Measurements from ENCODE around the gene HIVEP3. TPM values are rescaled to one million over a fixed set of nuclear protein-coding genes. Genes with fewer than 3 reads are reported as not detected.

Gene HIVEP3
- total RNA-seq, 2 donors from 2014 or later: 0.13 to 0.99 TPM

- Histone ChIP-seq H3K4me1 (ENCODE audit: control insufficient read depth, insufficient read depth, low read length) (no peaks in the 10 kb centered on the region), H3K9ac (ENCODE audit: extremely low read depth, low read length, poor library complexity, severe bottlenecking) (no peak overlapping the region), H3K27me3 (ENCODE audit: control insufficient read depth, insufficient read depth, low read length, poor library complexity, severe bottlenecking) (no peaks in the 10 kb centered on the region), H3K4me3 (ENCODE audit: low read length) (no peak overlapping the region), H3K36me3 (ENCODE audit: control insufficient read depth, insufficient read depth, low read length) (no peaks in the 10 kb centered on the region), H3K27ac (ENCODE audit: low read depth, low read length) (no peak overlapping the region), H3K9me3 (ENCODE audit: control insufficient read depth, low read length) (no peaks in the 10 kb centered on the region)
- no peak for DNase-seq
- no peaks in the 10 kb centered on the region for H3K9me3 Mint-ChIP-seq
- H3K27me3 Mint-ChIP-seq (ENCODE audit: insufficient read depth): no peaks in the 10 kb centered on the region
- H3K4me1 Mint-ChIP-seq: peaks cover 6% of the 10 kb centered on the region
- no peak for TF ChIP-seq CTCF (conservative IDR thresholded peaks at IDR 0.05)
- H3K27ac Mint-ChIP-seq: no peak overlapping the region
- 93% methylated on average over 3 of the region's 3 CpGs; no CpG with 5 or more reads in 1 of the 2 experiments for WGBS, 2 experiments (ENCODE audit: insufficient coverage in 1 of 2, insufficient read length in 1 of 2)
- H3K4me3 Mint-ChIP-seq: no peak overlapping the region
- H3K36me3 Mint-ChIP-seq (ENCODE audit: low read depth): no peaks in the 10 kb centered on the region
These were observed 35.2 kb downstream of the HIVEP3 start for GRCh38 chr1:41883507-41883906.

- Mint-ChIP-seq H3K27me3 (ENCODE audit: insufficient read depth) (no peaks in the 10 kb centered on the region), H3K36me3 (ENCODE audit: low read depth) (no peaks in the 10 kb centered on the region), H3K4me3 (no peak overlapping the region), H3K9me3 (no peaks in the 10 kb centered on the region), H3K27ac (no peak overlapping the region), H3K4me1 (peaks cover 6% of the 10 kb centered on the region)
- no peak for DNase-seq
- Histone ChIP-seq H3K27ac (ENCODE audit: low read depth, low read length) (no peak overlapping the region), H3K36me3 (ENCODE audit: control insufficient read depth, insufficient read depth, low read length) (no peaks in the 10 kb centered on the region), H3K4me3 (ENCODE audit: low read length) (no peak overlapping the region), H3K9me3 (ENCODE audit: control insufficient read depth, low read length) (no peaks in the 10 kb centered on the region), H3K4me1 (ENCODE audit: control insufficient read depth, insufficient read depth, low read length) (no peaks in the 10 kb centered on the region), H3K27me3 (ENCODE audit: control insufficient read depth, insufficient read depth, low read length, poor library complexity, severe bottlenecking) (no peaks in the 10 kb centered on the region), H3K9ac (ENCODE audit: extremely low read depth, low read length, poor library complexity, severe bottlenecking) (no peak overlapping the region)
- no peak for TF ChIP-seq CTCF (conservative IDR thresholded peaks at IDR 0.05)
These were observed 36.2 kb downstream of the HIVEP3 start for GRCh38 chr1:41882486-41882885.

DNA sequence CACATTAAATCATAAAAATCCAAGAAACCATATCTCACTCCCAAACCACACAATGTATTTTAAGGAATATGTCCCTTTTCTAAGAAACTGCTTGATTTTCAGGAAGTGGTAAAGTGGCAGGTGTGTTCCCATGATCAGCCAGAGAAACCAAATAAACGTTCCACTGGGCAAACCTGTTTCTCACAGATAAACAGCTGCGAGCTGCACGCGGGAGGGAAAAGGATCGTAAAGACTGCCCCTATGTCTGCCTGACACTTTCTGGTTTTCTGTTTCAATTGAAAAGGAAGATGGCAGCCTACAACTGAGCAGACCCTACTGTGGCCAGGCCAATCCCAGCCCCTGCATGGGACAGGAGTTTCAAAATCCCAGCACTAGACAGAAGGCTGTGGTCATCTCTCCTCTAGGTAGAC is 36.6 kb downstream of the HIVEP3 start:
- Histone ChIP-seq H3K27me3 (ENCODE audit: control insufficient read depth, insufficient read depth, low read length, poor library complexity, severe bottlenecking) (no peaks in the 10 kb centered on the region), H3K27ac (ENCODE audit: low read depth, low read length) (no peak overlapping the region), H3K36me3 (ENCODE audit: control insufficient read depth, insufficient read depth, low read length) (no peaks in the 10 kb centered on the region), H3K9me3 (ENCODE audit: control insufficient read depth, low read length) (no peaks in the 10 kb centered on the region), H3K9ac (ENCODE audit: extremely low read depth, low read length, poor library complexity, severe bottlenecking) (no peak overlapping the region), H3K4me3 (ENCODE audit: low read length) (no peak overlapping the region), H3K4me1 (ENCODE audit: control insufficient read depth, insufficient read depth, low read length) (peaks cover 4% of the 10 kb centered on the region)
- Mint-ChIP-seq H3K27ac (no peak overlapping the region), H3K4me1 (peaks cover 6% of the 10 kb centered on the region), H3K9me3 (no peaks in the 10 kb centered on the region), H3K27me3 (ENCODE audit: insufficient read depth) (no peaks in the 10 kb centered on the region), H3K36me3 (ENCODE audit: low read depth) (no peaks in the 10 kb centered on the region), H3K4me3 (no peak overlapping the region)
- WGBS, 2 experiments (ENCODE audit: insufficient coverage in 1 of 2, insufficient read length in 1 of 2): 92% methylated on average over 5 of the region's 5 CpGs
- DNase-seq: no peak
- TF ChIP-seq CTCF (conservative IDR thresholded peaks at IDR 0.05): no peak
